ENCODE results near the gene PLXND1.
A peak's percentile ranks its signal among the peaks of the same experiment; 100 is the strongest.

The PLXND1 gene

GRCh38 chr3:129632056-129632455 lies 25.6 kb upstream of the PLXND1 start:
- DNase-seq (ENCODE audit: low read depth, low spot score), result no peak
- Histone ChIP-seq H3K27ac (no peak overlapping the region), H3K9ac (ENCODE audit: insufficient read length) (no peak overlapping the region), H3K9me3 (ENCODE audit: low read depth, low read length) (peaks cover 8% of the 10 kb centered on the region; the same call in 1 of the 2 replicates), H3K36me3 (ENCODE audit: insufficient read depth, low read length) (no peaks in the 10 kb centered on the region), H3K4me3 (no peak overlapping the region)
- TF ChIP-seq FOXP2 (optimal IDR thresholded peaks at IDR 0.05; ENCODE audit: control extremely low read depth, extremely low read length, insufficient read depth), result no peak
- TF ChIP-seq EZH2 (IDR thresholded peaks at IDR 0.05), result no peak
- TF ChIP-seq POLR2AphosphoS5 (IDR thresholded peaks at IDR 0.05; ENCODE audit: borderline replicate concordance, low read depth, low read length), result no peak

- TF ChIP-seq EZH2 (IDR thresholded peaks at IDR 0.05) (no peak), POLR2AphosphoS5 (IDR thresholded peaks at IDR 0.05; ENCODE audit: borderline replicate concordance, low read depth, low read length) (no peak), FOXP2 (optimal IDR thresholded peaks at IDR 0.05; ENCODE audit: control extremely low read depth, extremely low read length, insufficient read depth) (no peak)
- H3K9ac ChIP-seq (ENCODE audit: insufficient read length), result no peak overlapping the region
- DNase-seq (ENCODE audit: low read depth, low spot score), result no peak
These were observed 22.5 kb upstream of the PLXND1 start for GRCh38 chr3:129629011-129629410.

GRCh38 chr3:129628169-129628522 lies 21.7 kb upstream of the PLXND1 start:
- Histone ChIP-seq H3K9me3 (ENCODE audit: low read depth, low read length) (no peaks in the 10 kb centered on the region), H3K36me3 (ENCODE audit: insufficient read depth, low read length) (no peaks in the 10 kb centered on the region), H3K4me3 (no peak overlapping the region), H3K27ac (peak overlapping the region; percentile 29; the same call in 1 of the 2 replicates), H3K9ac (ENCODE audit: insufficient read length) (no peak overlapping the region)
- no peak for TF ChIP-seq POLR2AphosphoS5 (IDR thresholded peaks at IDR 0.05; ENCODE audit: borderline replicate concordance, low read depth, low read length)
- TF ChIP-seq EZH2 (IDR thresholded peaks at IDR 0.05), result no peak
- no peak for TF ChIP-seq FOXP2 (optimal IDR thresholded peaks at IDR 0.05; ENCODE audit: control extremely low read depth, extremely low read length, insufficient read depth)
- DNase-seq (ENCODE audit: low read depth, low spot score), result no peak

More at GRCh38 chr3:129629011-129629410, 22.5 kb upstream of the PLXND1 start:
- Histone ChIP-seq H3K27ac (no peak overlapping the region), H3K36me3 (ENCODE audit: insufficient read depth, low read length) (no peaks in the 10 kb centered on the region), H3K9me3 (ENCODE audit: low read depth, low read length) (no peaks in the 10 kb centered on the region), H3K4me3 (no peak overlapping the region)

GRCh38 chr3:129627350-129628168 lies 21.1 kb upstream of the PLXND1 start:
- Histone ChIP-seq H3K4me3 (no peak overlapping the region), H3K9me3 (ENCODE audit: low read depth, low read length) (no peaks in the 10 kb centered on the region), H3K27ac (peak overlapping the region; percentile 91), H3K9ac (ENCODE audit: insufficient read length) (no peak overlapping the region), H3K36me3 (ENCODE audit: insufficient read depth, low read length) (no peaks in the 10 kb centered on the region)
- TF ChIP-seq FOXP2 (optimal IDR thresholded peaks at IDR 0.05; ENCODE audit: control extremely low read depth, extremely low read length, insufficient read depth) (no peak), EZH2 (IDR thresholded peaks at IDR 0.05) (no peak), POLR2AphosphoS5 (IDR thresholded peaks at IDR 0.05; ENCODE audit: borderline replicate concordance, low read depth, low read length) (no peak)
- DNase-seq (ENCODE audit: low read depth, low spot score), result peak; percentile 52

- Histone ChIP-seq H3K36me3 (ENCODE audit: insufficient read depth, low read length) (no peaks in the 10 kb centered on the region), H3K9ac (ENCODE audit: insufficient read length) (peak overlapping the region; percentile 59), H3K4me3 (peak overlapping the region; percentile 67), H3K27ac (peak overlapping the region; percentile 91), H3K9me3 (ENCODE audit: low read depth, low read length) (no peaks in the 10 kb centered on the region)
- no peak for DNase-seq (ENCODE audit: low read depth, low spot score)
- TF ChIP-seq FOXP2 (optimal IDR thresholded peaks at IDR 0.05; ENCODE audit: control extremely low read depth, extremely low read length, insufficient read depth) (no peak), POLR2AphosphoS5 (IDR thresholded peaks at IDR 0.05; ENCODE audit: borderline replicate concordance, low read depth, low read length) (no peak), EZH2 (IDR thresholded peaks at IDR 0.05) (no peak)
These were observed 20.4 kb upstream of the PLXND1 start for GRCh38 chr3:129626744-129627349.

GRCh38 chr3:129625072-129625874 lies 18.8 kb upstream of the PLXND1 start:
- Histone ChIP-seq H3K9ac (ENCODE audit: insufficient read length) (no peak overlapping the region), H3K9me3 (ENCODE audit: low read depth, low read length) (no peaks in the 10 kb centered on the region), H3K36me3 (ENCODE audit: insufficient read depth, low read length) (no peaks in the 10 kb centered on the region), H3K4me3 (no peak overlapping the region), H3K27ac (peak overlapping the region; percentile 48; the same call in 1 of the 2 replicates)
- TF ChIP-seq EZH2 (IDR thresholded peaks at IDR 0.05) (no peak), POLR2AphosphoS5 (IDR thresholded peaks at IDR 0.05; ENCODE audit: borderline replicate concordance, low read depth, low read length) (no peak), FOXP2 (optimal IDR thresholded peaks at IDR 0.05; ENCODE audit: control extremely low read depth, extremely low read length, insufficient read depth) (no peak)
- DNase-seq (ENCODE audit: low read depth, low spot score), result no peak

GRCh38 chr3:129624347-129625071 lies 18.0 kb upstream of the PLXND1 start:
- no peak overlapping the region for H3K27ac ChIP-seq
- H3K36me3 ChIP-seq (ENCODE audit: insufficient read depth, low read length), result no peaks in the 10 kb centered on the region
- no peak overlapping the region for H3K9ac ChIP-seq (ENCODE audit: insufficient read length)
- H3K9me3 ChIP-seq (ENCODE audit: low read depth, low read length), result no peaks in the 10 kb centered on the region
- H3K4me3 ChIP-seq, result no peak overlapping the region
- no peak for DNase-seq (ENCODE audit: low read depth, low spot score)
- TF ChIP-seq POLR2AphosphoS5 (IDR thresholded peaks at IDR 0.05; ENCODE audit: borderline replicate concordance, low read depth, low read length) (no peak), EZH2 (IDR thresholded peaks at IDR 0.05) (no peak), FOXP2 (optimal IDR thresholded peaks at IDR 0.05; ENCODE audit: control extremely low read depth, extremely low read length, insufficient read depth) (no peak)
